HG03139 (cell line): Measurements from ENCODE around the gene ANKMY1.

Source experiments
- ATAC-seq: cut with Tn5 transposase; IDR thresholded peaks from one replicate; pipeline ENCODE4 v1.9.1; 2021; ENCODE audit not compliant: unreplicated experiment

Gene ANKMY1

GRCh38 chr2:240437551-240437860 lies 120.3 kb downstream of the ANKMY1 start:
- ATAC-seq, result no peak

- ATAC-seq, result no peak
Measured at GRCh38 chr2:240436683-240437550, 120.9 kb downstream of the ANKMY1 start.

GRCh38 chr2:240435948-240436682 lies 121.7 kb downstream of the ANKMY1 start:
- ATAC-seq, result peak; percentile 5

GRCh38 chr2:240435457-240435947 lies 122.3 kb downstream of the ANKMY1 start, which contains the start of gene GPC1:
Gene GPC1 (plus strand): TSS chr2:240435663. CDS start chr2:240435919, 256 bp downstream.
- ATAC-seq, result peak; percentile 44

DNA sequence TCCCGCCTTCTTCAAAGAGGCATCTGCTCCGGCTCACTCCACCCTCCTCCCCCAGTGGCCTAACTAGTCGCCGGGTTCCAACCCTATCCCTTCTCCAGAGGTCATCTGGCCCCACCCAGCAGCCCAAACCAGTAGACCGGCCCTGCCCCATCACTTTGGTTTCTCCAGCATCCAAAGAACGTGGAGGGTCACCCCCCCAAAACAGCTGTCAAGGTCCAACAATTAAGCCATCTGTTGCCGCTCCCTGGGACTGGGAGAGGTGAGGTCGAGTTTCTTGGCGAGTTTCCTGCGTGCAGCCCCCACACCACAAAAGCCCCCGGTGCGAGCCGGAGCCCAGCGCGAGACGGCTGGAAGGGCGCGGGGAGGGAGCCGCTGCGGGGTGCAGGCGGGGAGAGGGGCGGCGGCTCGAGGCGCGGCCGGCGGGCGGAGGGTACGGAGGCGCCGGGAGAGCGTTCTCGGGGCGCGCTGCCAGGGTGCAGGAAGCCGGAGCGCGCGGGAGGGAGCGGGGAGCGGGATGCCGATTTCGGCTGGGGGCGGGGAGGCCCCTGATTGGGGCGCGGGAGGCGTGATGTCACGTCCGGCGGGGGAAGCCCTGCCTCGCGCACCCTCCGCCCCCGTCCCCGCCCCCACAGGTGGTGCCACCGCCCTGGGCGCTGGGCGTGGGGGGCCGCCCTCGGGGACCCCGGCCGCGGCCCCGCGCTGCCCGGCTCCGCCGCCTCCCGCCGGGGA lies 122.9 kb downstream of the ANKMY1 start:
- peak; percentile 56 for ATAC-seq

GRCh38 chr2:240433973-240434727 lies 123.6 kb downstream of the ANKMY1 start:
- ATAC-seq, result no peak

- ATAC-seq, result no peak
Measured at GRCh38 chr2:240432820-240433801, 124.7 kb downstream of the ANKMY1 start.

- ATAC-seq, result no peak
Measured at GRCh38 chr2:240432430-240432819, 125.4 kb downstream of the ANKMY1 start.

- ATAC-seq, result no peak
Measured at GRCh38 chr2:240431661-240432424, 125.9 kb downstream of the ANKMY1 start.

DNA sequence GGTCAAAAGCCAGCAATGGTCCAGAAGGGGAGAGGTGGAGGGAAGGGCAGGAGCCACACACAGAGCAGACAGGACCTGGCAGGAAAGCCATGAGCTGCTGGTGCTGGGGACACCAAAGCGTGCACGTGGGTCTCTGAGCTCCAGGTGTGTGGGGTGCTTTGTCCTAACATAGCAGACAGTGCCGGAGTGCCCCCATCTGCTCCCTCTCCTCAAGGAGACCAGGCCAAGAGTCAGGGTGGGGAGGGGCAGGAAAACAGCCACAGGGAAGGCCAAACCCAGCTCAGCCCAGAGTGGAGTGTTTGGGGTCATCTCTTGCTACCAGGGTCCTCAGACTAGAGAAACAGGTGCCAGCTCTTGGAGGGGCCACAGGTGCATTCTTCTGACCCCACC lies 126.5 kb downstream of the ANKMY1 start:
- no peak for ATAC-seq

DNA sequence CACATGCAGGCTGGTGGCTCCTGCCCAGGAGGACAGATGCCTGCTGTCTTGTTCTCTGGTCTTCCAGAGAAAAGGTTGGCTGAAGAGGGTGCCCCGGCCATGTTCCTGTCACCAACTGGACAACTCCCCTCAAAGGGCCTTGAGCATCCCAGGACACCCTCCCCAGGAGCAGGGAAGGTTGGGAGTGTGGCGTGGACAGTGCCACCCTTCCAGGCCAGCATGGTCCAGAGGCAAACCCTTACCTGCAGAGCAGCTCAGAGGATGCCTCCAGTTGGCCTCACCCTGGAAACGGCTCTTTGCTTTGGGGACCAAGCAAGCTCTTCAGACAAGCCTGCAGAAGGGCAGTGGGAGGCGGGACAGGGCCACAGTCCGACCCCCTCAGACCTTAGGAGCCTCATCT lies 127.2 kb downstream of the ANKMY1 start:
- no peak for ATAC-seq

DNA sequence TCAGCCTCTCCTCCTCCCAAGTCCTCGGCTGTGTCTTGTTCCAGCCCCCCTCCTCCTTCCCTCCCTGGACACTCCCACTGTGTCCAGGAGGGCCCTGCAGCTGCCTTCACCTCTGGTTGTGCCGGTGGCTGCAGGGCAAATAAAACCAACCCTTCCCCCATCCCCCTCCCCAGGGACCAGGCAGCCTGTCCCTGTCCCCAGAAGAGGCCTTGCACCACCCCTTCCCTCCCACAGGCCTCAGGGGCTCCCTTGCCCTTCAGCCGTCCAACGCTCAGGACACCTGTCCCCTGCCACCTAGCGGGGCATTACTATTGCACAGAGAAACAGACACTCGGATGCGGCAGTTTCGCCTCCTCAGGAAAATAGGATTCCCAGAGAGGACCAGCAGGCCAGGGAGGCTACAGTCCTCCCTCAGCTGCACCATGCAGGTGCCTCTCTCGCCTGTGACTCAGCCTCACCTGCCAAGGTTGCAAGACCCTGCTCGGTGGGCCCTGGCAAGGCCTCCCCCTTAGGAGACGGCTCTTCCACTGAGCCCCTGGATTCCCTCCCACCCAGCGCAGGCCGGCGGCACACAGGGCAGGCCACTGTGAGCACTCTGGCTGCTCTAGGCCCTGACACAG lies 127.8 kb downstream of the ANKMY1 start:
- ATAC-seq, result no peak
